LNCAP (cell line): ENCODE measurements around the gene ABI3BP.
A peak's percentile ranks its signal among the peaks of the same experiment; 100 is the strongest.

ENCODE experiments used
- CTCF ChIP-seq: fragments of 450-650 bp; IDR thresholded peaks from 2 replicates; pipeline ENCODE4 v1.5.1; 2017; ENCODE audit warnings: mild to moderate bottlenecking

The ABI3BP gene

GRCh38 chr3:100748967-100749366, 244.3 kb downstream of the ABI3BP start:
- no peak for TF ChIP-seq CTCF

GRCh38 chr3:100748220-100748619, 245.0 kb downstream of the ABI3BP start:
- TF ChIP-seq CTCF = no peak

GRCh38 chr3:100746092-100746491, 247.1 kb downstream of the ABI3BP start:
- TF ChIP-seq CTCF = no peak

- TF ChIP-seq CTCF = no peak
Measured at GRCh38 chr3:100745617-100746016, 247.6 kb downstream of the ABI3BP start.

GRCh38 chr3:100744671-100745070, 248.6 kb downstream of the ABI3BP start:
- no peak for TF ChIP-seq CTCF

GRCh38 chr3:100743535-100743934, 249.7 kb downstream of the ABI3BP start:
- no peak for TF ChIP-seq CTCF

GRCh38 chr3:100740207-100740606, 253.0 kb downstream of the ABI3BP start:
- TF ChIP-seq CTCF = no peak

GRCh38 chr3:100737334-100737733, 255.9 kb downstream of the ABI3BP start:
- TF ChIP-seq CTCF = peak; percentile 56; the same call in 1 of the 2 replicates
